SK-N-MC (cell line): ENCODE results near the gene EGLN1.

Source experiments
- DNase-seq: peaks from one replicate; pipeline ENCODE4 v3.0.0-alpha.2; 2011; ENCODE audit warnings: low read depth, low spot score
- H3K27ac ChIP-seq: fragments of 200-600 bp; sonication (generic); 2 replicates; pipeline ENCODE4 v1.5.1; 2016; ENCODE audit warnings: mixed run types
- H3K36me3 ChIP-seq: fragments of 200-600 bp; sonication (generic); 2 replicates; pipeline ENCODE4 v1.6.1; 2017; ENCODE audit warnings: antibody characterized with exemption, low read length, mixed read lengths; ENCODE audit not compliant: insufficient read depth
- H3K4me3 ChIP-seq: fragments of 200-600 bp; sonication (generic); 2 replicates; pipeline ENCODE4 v1.5.1; 2016
- H3K9ac ChIP-seq: fragments of 200-600 bp; sonication (generic); 2 replicates; pipeline ENCODE4 v1.8.0; 2017; ENCODE audit warnings: mixed run types, mixed read lengths; ENCODE audit not compliant: insufficient read length
- H3K9me3 ChIP-seq: fragments of 200-600 bp; sonication (generic); 2 replicates; pipeline ENCODE4 v1.6.1; 2017; ENCODE audit warnings: low read depth, mild to moderate bottlenecking, antibody characterized with exemption, low read length, moderate library complexity, mixed read lengths
- EZH2 ChIP-seq: fragments of 200-600 bp; sonication (generic); IDR thresholded peaks from one replicate; pipeline ENCODE4 v1.6.1; 2017; ENCODE audit warnings: antibody characterized with exemption
- FOXP2 ChIP-seq: optimal IDR thresholded peaks from 2 replicates; pipeline ENCODE3; 2011; ENCODE audit warnings: mild to moderate bottlenecking, moderate library complexity; ENCODE audit not compliant: insufficient read depth; ENCODE audit errors: extremely low read length, control extremely low read depth
- POLR2AphosphoS5 ChIP-seq: IDR thresholded peaks from 2 replicates; pipeline ENCODE4 v1.6.1; 2012; ENCODE audit warnings: mild to moderate bottlenecking, low read depth, low read length, borderline replicate concordance

Gene EGLN1

DNA sequence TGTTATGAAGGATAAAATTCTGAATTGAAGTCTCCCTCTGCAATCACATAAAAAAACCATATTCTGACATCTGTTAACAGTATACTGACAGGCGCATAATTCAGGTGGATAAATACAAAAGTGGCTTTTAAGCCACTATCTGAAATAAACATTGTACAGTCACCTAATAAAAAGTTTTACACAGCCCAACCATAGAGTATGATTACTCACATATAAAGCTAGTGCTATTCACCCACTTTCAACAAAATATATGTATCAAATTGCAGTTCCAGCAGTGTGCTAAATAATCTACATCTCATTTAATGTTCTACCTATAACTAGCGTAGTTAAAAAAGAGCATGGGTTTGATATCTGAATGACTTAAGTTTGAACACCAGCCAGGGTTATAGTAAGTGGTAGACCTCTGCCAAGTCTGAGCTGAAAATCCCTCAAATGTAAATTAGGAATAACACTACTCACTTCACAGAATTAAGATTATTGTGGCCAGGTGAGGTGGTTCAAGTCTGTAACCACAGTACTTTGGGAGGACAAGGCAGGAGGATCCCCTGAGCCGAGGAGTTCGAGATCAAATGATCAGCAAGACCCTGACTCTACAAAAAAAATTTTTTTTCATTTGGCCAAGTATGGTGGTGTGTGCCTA is 3.9 kb downstream of the EGLN1 start:
- no peak for DNase-seq
- Histone ChIP-seq H3K9me3 (no peaks in the 10 kb centered on the region), H3K4me3 (peak overlapping the region; percentile 12; the same call in 1 of the 2 replicates), H3K36me3 (no peaks in the 10 kb centered on the region), H3K9ac (no peak overlapping the region), H3K27ac (no peak overlapping the region)
- TF ChIP-seq EZH2 (no peak), FOXP2 (no peak), POLR2AphosphoS5 (no peak)

GRCh38 chr1:231417513-231417912 is 4.6 kb downstream of the EGLN1 start:
- no peak overlapping the region for H3K27ac ChIP-seq
- no peak overlapping the region for H3K9ac ChIP-seq
- peak overlapping the region; percentile 14; the same call in 1 of the 2 replicates for H3K4me3 ChIP-seq
- TF ChIP-seq EZH2 = no peak
- no peak for TF ChIP-seq FOXP2
- no peak for TF ChIP-seq POLR2AphosphoS5
- H3K9me3 ChIP-seq = no peaks in the 10 kb centered on the region
- DNase-seq = no peak
- no peaks in the 10 kb centered on the region for H3K36me3 ChIP-seq

DNA sequence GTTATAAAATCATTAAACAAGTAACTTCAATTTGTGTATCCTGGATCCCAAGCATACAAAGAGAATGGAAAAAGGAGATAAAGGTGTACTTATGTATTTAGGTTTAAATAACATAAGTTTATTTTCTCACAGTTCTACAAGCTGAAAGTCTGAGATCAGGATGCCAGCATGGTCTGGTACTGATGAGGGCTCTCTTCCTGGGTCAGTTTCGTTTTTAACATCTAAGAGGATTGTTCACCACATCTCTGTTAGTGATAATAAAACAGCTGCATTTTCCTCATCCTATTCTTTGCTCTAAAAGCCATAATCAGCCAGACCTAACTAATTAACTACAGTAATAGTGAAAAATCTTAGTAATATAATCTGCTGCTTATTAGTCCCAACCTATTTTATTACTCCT is 5.2 kb downstream of the EGLN1 start:
- no peaks in the 10 kb centered on the region for H3K36me3 ChIP-seq
- DNase-seq = no peak
- no peaks in the 10 kb centered on the region for H3K9me3 ChIP-seq
- no peak overlapping the region for H3K9ac ChIP-seq
- H3K4me3 ChIP-seq = no peak overlapping the region
- H3K27ac ChIP-seq = no peak overlapping the region
- TF ChIP-seq FOXP2 = no peak

GRCh38 chr1:231415018-231415583 is 7.0 kb downstream of the EGLN1 start:
- Histone ChIP-seq H3K4me3 (no peak overlapping the region), H3K36me3 (no peaks in the 10 kb centered on the region), H3K9me3 (no peaks in the 10 kb centered on the region), H3K27ac (no peak overlapping the region), H3K9ac (no peak overlapping the region)
- DNase-seq = no peak
- TF ChIP-seq FOXP2 (no peak), EZH2 (no peak), POLR2AphosphoS5 (no peak)

DNA sequence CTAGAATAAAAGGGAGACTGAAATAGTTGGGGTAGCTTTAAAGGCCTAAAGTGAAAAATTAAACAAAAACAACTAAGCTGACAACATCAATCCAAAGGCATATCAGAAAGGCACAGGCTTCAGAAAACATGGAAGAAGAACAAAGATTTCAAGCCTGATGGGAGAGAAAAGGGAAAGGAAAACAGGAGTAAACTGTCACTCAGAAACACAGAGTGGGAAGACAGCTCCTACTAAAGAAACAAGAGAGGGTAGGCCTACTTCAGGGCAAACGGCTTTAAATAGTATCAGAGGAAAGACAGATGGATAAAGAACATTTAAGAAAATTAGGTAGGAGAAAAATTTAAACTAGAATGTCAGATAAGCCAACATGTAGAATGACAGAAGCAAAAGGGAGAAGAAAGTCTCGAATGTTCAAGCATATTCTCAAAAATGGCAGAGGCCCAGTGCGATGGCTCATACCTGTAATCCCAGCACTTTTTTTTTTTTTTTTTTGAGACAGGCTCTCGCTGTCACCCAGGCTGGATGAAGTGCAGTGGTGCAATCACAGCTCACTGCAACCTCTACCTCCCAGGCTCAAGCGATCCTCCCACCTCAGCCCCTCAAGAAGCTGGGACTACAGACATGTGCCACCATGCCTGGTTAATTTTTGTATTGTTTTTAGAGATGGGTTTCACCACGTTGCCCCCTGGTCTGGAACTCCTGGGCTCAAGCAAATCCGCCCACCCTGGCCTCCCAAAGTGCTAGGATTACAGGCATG is 7.6 kb downstream of the EGLN1 start:
- TF ChIP-seq POLR2AphosphoS5 (no peak), EZH2 (no peak), FOXP2 (no peak)
- H3K9ac ChIP-seq = no peak overlapping the region
- no peak overlapping the region for H3K27ac ChIP-seq
- H3K36me3 ChIP-seq = no peaks in the 10 kb centered on the region
- DNase-seq = no peak
- no peaks in the 10 kb centered on the region for H3K9me3 ChIP-seq
- H3K4me3 ChIP-seq = no peak overlapping the region

DNA sequence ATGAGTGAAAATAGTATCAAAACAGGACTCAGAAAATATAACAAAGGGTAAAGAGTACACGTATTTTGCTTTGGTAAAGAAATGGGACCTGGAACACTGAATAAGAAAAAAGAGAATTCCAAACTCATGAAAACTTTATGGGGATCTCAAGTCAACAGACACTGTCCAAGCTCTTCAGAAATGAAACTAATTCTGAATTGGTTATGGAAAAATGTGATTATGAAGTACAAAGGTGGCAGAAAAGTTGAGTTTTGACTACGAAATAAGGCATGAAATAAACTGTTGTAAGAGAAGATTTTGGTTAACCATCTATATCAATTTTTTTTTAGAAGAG is 8.4 kb downstream of the EGLN1 start:
- Histone ChIP-seq H3K36me3 (no peaks in the 10 kb centered on the region), H3K9me3 (no peaks in the 10 kb centered on the region), H3K27ac (no peak overlapping the region), H3K9ac (no peak overlapping the region), H3K4me3 (no peak overlapping the region)
- DNase-seq = no peak
- TF ChIP-seq POLR2AphosphoS5 = no peak
- no peak for TF ChIP-seq FOXP2
- no peak for TF ChIP-seq EZH2

- H3K9me3 ChIP-seq = no peaks in the 10 kb centered on the region
- no peak overlapping the region for H3K27ac ChIP-seq
- no peak overlapping the region for H3K4me3 ChIP-seq
- TF ChIP-seq POLR2AphosphoS5 (no peak), EZH2 (no peak), FOXP2 (no peak)
- no peak for DNase-seq
- H3K9ac ChIP-seq = no peak overlapping the region
- H3K36me3 ChIP-seq = no peaks in the 10 kb centered on the region
These were observed 11.0 kb downstream of the EGLN1 start for GRCh38 chr1:231411036-231411531.

DNA sequence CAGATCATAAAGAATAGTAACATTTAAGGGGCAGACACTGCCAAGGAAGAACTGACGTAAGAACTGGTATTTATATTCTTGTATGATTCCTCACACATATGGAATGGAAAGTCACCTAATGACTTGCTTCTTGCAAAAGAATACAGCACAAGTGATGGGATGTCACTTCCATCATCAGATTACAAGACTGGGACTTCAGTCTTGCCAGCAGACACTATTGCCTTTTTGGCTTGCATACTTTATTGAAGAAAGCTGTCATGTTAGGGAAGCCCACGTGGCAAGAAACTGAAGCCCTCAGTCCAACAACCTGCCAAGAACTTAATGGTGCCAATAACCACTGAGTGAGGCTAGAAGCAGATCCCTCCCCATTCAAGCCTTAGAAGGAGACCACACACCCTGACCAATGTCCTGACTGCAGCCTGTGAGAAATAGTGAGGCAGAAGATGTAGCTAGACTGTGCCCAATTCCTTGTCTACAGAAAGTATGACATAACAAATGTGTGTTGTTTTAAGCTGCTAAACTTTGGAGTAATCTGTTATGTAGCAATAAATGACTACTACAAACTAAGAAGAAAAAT is 12.0 kb downstream of the EGLN1 start:
- TF ChIP-seq EZH2 (no peak), FOXP2 (no peak)

More for the DNA sequence above, 12.0 kb downstream of the EGLN1 start:
- H3K9ac ChIP-seq = no peak overlapping the region
- no peak overlapping the region for H3K4me3 ChIP-seq
- H3K9me3 ChIP-seq = no peaks in the 10 kb centered on the region
- H3K36me3 ChIP-seq = no peaks in the 10 kb centered on the region
- no peak overlapping the region for H3K27ac ChIP-seq
- no peak for DNase-seq
